HFF-Myc (cell line): Measurements from ENCODE around the gene TGM1.
"Not testable (repeated sequence)": the region's sequence is repeated elsewhere in the genome, so short reads cannot be mapped to it uniquely, and the experiment has no call there.

Experiments used
- DNase-seq: peaks from one replicate; pipeline ENCODE4 v3.0.0-alpha.2; 2011; ENCODE audit warnings: low read depth; ENCODE audit errors: extremely low read depth
- H3K4me3 ChIP-seq: replicated peaks from 2 replicates; pipeline ENCODE4 v1.5.1; 2011; ENCODE audit warnings: low read depth, mild to moderate bottlenecking, control low read depth, low read length
- CTCF ChIP-seq: IDR thresholded peaks from 2 replicates; pipeline ENCODE4 v1.5.1; 2012; ENCODE audit warnings: mild to moderate bottlenecking, low read depth, low read length, control low read depth; ENCODE audit errors: missing control alignments

TGM1 gene

GRCh38 chr14:24247422-24247821, 15.6 kb downstream of the TGM1 start:
- H3K4me3 ChIP-seq = no peak overlapping the region
- DNase-seq = no peak
- TF ChIP-seq CTCF = no peak

GRCh38 chr14:24246765-24247212, 16.2 kb downstream of the TGM1 start:
- no peak for TF ChIP-seq CTCF
- no peak overlapping the region for H3K4me3 ChIP-seq
- DNase-seq = no peak

GRCh38 chr14:24245350-24245749, 17.6 kb downstream of the TGM1 start:
- DNase-seq, H3K4me3 ChIP-seq: not testable (repeated sequence)

- peak overlapping the region; percentile 67 for H3K4me3 ChIP-seq
- TF ChIP-seq CTCF = no peak
- no peak for DNase-seq
Observed at GRCh38 chr14:24243336-24243836, 19.6 kb downstream of the TGM1 start.

GRCh38 chr14:24241829-24242443, 21.0 kb downstream of the TGM1 start:
- H3K4me3 ChIP-seq = peak overlapping the region; percentile 67
- TF ChIP-seq CTCF = peak; percentile 58
- DNase-seq = peak; percentile 52

GRCh38 chr14:24240110-24240918, 22.7 kb downstream of the TGM1 start:
- no peak for DNase-seq
- no peak overlapping the region for H3K4me3 ChIP-seq
- no peak for TF ChIP-seq CTCF

- no peak overlapping the region for H3K4me3 ChIP-seq
- TF ChIP-seq CTCF = no peak
- no peak for DNase-seq
Observed at GRCh38 chr14:24238527-24239037, 24.4 kb downstream of the TGM1 start.
